Erythroblast (primary cell): ENCODE results near the gene AGBL2.
"Not testable (repeated sequence)": the region's sequence is repeated elsewhere in the genome, so short reads cannot be mapped to it uniquely, and the experiment has no call there.

Source experiments
- DNase-seq, 2 experiments: peaks; one replicate each; lab custom pipeline; 2025; lab: John Stamatoyannopoulos, UW
- GATA1 ChIP-seq: IDR thresholded peaks from 2 replicates; pipeline ENCODE4 v1.6.1; 2011; ENCODE audit warnings: low read depth, mild to moderate bottlenecking, control low read depth, low read length, moderate library complexity
- POLR2A ChIP-seq: IDR thresholded peaks from 2 replicates; pipeline ENCODE4 v1.6.1; 2011; ENCODE audit warnings: mild to moderate bottlenecking, low read length

AGBL2 gene

GRCh38 chr11:47715082-47715669 is at the start of gene AGBL2:
Gene AGBL2 (minus strand): TSS chr11:47715369. CDS start chr11:47714650, 719 bp downstream.
- peak; percentile 72 for TF ChIP-seq POLR2A
- TF ChIP-seq GATA1 = no peak
- DNase-seq = peak; percentile 87

- not testable (repeated sequence) for DNase-seq
These were observed 44.1 kb upstream of the AGBL2 start for GRCh38 chr11:47759291-47759690.

GRCh38 chr11:47756208-47756607 is 41.0 kb upstream of the AGBL2 start:
- TF ChIP-seq POLR2A (no peak), GATA1 (no peak)
- DNase-seq = no peak

GRCh38 chr11:47750725-47751124 is 35.6 kb upstream of the AGBL2 start:
- TF ChIP-seq POLR2A = no peak
- TF ChIP-seq GATA1 = no peak

GRCh38 chr11:47742494-47742893 is 27.3 kb upstream of the AGBL2 start:
- DNase-seq = not testable (repeated sequence)

More at GRCh38 chr11:47750725-47751124, 35.6 kb upstream of the AGBL2 start:
- no peak for DNase-seq

GRCh38 chr11:47737817-47738216 is 22.6 kb upstream of the AGBL2 start:
- not testable (repeated sequence) for DNase-seq

GRCh38 chr11:47732271-47732670 is 17.1 kb upstream of the AGBL2 start:
- TF ChIP-seq GATA1 = no peak
- no peak for TF ChIP-seq POLR2A
- no peak for DNase-seq

- no peak for TF ChIP-seq POLR2A
- no peak for TF ChIP-seq GATA1
- DNase-seq = no peak
These were observed 16.3 kb upstream of the AGBL2 start for GRCh38 chr11:47731475-47731874.

GRCh38 chr11:47726878-47727514 is 11.8 kb upstream of the AGBL2 start:
- no peak for TF ChIP-seq GATA1
- TF ChIP-seq POLR2A = no peak
- no peak for DNase-seq

GRCh38 chr11:47726118-47726442 is 10.9 kb upstream of the AGBL2 start:
- no peak for TF ChIP-seq GATA1
- TF ChIP-seq POLR2A = no peak
- DNase-seq = no peak

GRCh38 chr11:47725442-47726117 is 10.4 kb upstream of the AGBL2 start:
- no peak for DNase-seq
- TF ChIP-seq POLR2A (no peak), GATA1 (no peak)

- DNase-seq = peak in 1 of 2 experiments; percentile 15
- TF ChIP-seq POLR2A (no peak), GATA1 (no peak)
These were observed 9.0 kb upstream of the AGBL2 start for GRCh38 chr11:47724041-47724729.

- no peak for TF ChIP-seq POLR2A
- no peak for TF ChIP-seq GATA1
- no peak for DNase-seq
These were observed 7.9 kb upstream of the AGBL2 start for GRCh38 chr11:47723041-47723440.

GRCh38 chr11:47720651-47721050 is 5.5 kb upstream of the AGBL2 start:
- no peak for DNase-seq
- TF ChIP-seq POLR2A (no peak), GATA1 (no peak)

GRCh38 chr11:47716692-47717091 is 1.5 kb upstream of the AGBL2 start:
- DNase-seq = peak in 1 of 2 experiments; percentile 15
- TF ChIP-seq GATA1 (no peak), POLR2A (no peak)
